Islet precursor cell (in vitro differentiated cells): ENCODE results near the gene PIGH.
"Not testable (repeated sequence)": the region's sequence is repeated elsewhere in the genome, so short reads cannot be mapped to it uniquely, and the experiment has no call there.

Experiments
- DNase-seq: peaks from one replicate; pipeline ENCODE4 v3.0.0-alpha.2; 2018

The PIGH gene

DNA sequence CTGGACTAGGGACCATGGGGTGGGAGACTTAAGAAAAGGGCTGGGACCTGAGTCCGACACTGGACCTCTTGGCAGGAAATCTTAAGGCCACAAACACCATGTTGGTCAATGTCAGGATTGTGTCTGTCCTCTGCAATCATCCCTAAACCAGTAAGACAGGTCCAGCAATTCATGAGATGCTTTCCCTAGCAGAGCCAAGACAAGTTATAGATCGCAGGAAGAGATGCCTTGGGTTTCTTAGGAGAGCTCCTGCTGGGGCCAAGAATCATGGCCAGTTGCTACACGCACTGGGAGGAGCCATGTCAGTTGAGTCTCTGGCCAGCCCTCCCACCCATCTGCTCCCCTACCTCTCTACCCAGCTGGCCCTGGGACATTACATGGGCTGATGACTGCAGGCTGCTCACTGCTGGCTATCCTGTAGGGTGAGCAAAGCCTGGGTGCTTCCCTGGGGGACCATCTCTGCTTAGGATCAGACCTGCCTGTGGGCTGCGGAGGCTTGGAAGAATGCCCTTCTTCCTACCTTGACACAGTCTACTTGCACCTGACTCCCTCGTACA lies 52.8 kb downstream of the PIGH start:
- peak; percentile 58 for DNase-seq

DNA sequence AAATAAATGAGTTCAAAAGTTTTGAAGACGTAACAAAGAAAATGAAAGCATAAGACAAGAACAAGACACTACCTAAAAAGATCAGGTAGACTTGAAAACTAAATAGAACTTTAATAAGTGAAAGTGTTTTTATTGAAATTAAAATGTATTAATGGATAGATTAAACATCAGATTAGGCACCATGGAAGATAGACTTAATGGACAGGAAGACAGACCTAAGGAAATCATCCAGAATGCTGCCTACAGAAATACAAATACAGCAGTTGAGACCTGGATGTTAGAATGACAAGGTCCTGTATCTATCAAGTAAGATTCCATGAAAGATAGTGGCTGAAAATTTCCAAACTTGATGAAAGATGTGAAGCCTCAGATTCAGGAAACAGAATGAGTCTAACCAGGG lies 55.5 kb downstream of the PIGH start:
- no peak for DNase-seq

DNA sequence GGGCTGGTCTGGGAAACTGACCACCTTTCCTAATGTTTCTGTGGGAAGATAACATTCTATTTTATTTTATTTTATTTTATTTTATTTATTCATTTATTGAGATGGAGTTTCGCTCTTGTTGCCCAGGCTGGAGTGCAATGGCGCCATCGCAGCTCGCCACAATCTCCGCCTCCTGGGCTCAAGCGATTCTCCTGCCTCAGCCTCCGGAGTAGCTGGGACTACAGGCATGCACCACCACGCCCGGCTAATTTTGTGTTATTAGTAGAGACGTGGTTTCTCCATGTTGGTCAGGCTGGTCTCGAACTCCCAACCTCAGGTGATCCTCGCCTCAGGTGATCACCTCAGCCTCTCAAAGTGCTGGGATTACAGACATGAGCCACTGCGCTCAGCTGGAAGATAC lies 57.4 kb downstream of the PIGH start:
- not testable (repeated sequence) for DNase-seq

DNA sequence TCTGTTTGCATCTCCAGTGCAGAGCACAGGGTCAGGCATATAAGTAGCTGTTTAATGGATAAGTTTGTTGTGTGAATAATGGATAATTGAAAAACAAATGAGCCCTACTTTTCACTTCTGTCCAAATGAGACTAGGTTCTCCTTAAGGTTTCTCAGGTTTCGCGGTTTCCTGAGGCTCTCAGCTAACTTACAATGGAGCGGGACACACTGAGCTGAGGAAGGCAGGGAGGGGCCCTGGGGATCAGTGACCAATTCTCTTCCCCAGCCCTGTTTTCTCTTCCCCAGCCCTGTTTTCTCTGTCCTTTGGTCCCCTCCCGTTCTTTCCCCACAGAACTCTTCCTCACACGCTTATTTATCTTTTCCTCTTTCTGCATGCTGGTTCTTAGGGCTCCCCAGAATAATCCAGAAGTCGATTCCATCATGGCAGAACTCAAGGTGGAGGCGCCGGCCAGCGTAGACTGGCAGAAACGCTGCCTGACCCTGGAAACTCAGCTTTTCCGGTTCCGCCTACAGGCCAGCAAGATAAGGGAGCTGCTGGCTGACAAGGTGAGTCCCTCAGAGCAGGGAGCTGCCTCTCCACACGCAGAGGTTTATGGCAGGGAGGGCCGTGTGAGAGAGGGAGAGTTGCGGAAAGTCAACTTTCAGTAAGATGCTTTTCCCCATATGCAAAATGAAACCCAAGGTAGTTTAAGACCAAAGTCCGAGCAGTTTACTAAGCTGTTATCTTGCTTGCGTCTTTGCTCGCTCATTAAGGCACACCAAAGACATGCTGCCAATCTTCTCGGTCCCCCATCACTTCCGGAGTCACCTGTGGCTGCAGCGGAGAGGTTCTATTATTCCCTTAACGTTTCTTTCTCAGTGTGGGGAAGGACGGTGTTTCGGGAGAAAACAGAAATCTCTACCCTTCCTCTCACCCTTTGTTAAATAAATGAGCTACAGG lies 58.4 kb downstream of the PIGH start:
- peak; percentile 68 for DNase-seq
